ENCODE results near the gene FILIP1.

- no peak for TF ChIP-seq REST (IDR thresholded peaks at IDR 0.05; ENCODE audit: low read depth, low read length)
- no peak for TF ChIP-seq GATA2 (CRISPR knock-in tag; IDR thresholded peaks at IDR 0.05)
- TF ChIP-seq CTCF (IDR thresholded peaks at IDR 0.05) = no peak
- no peak for TF ChIP-seq RFX5 (IDR thresholded peaks at IDR 0.05; ENCODE audit: low read length)
- TF ChIP-seq POLR2AphosphoS5 (IDR thresholded peaks at IDR 0.05; ENCODE audit: low read depth, low read length) = no peak
- TF ChIP-seq MXI1 (IDR thresholded peaks at IDR 0.05; ENCODE audit: low read depth, low read length) = no peak
- no peak for TF ChIP-seq EZH2phosphoT487 (IDR thresholded peaks at IDR 0.05; ENCODE audit: borderline replicate concordance, low read depth)
- TF ChIP-seq USF1 (IDR thresholded peaks at IDR 0.05; ENCODE audit: borderline replicate concordance, low read depth) = no peak
- TF ChIP-seq USF2 (IDR thresholded peaks at IDR 0.05; ENCODE audit: borderline replicate concordance, low read depth, low read length) = no peak
Observed at GRCh38 chr6:75491291-75491690, 2.3 kb downstream of the FILIP1 start.
